H1 (cell line): ENCODE results near the gene GAST. TPM values are rescaled to one million over a fixed set of nuclear protein-coding genes. Genes with fewer than 3 reads are reported as not detected.
A peak's percentile ranks its signal among the peaks of the same experiment; 100 is the strongest.

Source experiments
- CTCF ChIA-PET: fragments of 300-600 bp; sonication (Branson Sonifier 250); formaldehyde crosslinking; loops from one replicate; lab custom pipeline; 2021; ENCODE audit not compliant: partially characterized antibody; lab: Charles Lee
- POLR2A ChIA-PET: fragments of 300-600 bp; sonication (Branson Sonifier 250); formaldehyde crosslinking; loops from one replicate; lab custom pipeline; 2021; ENCODE audit warnings: inconsistent platforms; ENCODE audit not compliant: partially characterized antibody; lab: Charles Lee
- DNase-seq, 2 experiments: peaks; one replicate each; pipeline versions ENCODE4 v3.0.0 to v3.0.0-alpha.2; 2010 to 2022; ENCODE audit warnings: low spot score in 2 of 2, low read depth in 1 of 2, mixed read lengths in 1 of 2
- FAIRE-seq: peaks from 2 replicates; lab custom pipeline; 2011; peaks lifted over from hg19 to GRCh38; lab: Jason Lieb, UNC
- H2AFZ ChIP-seq: 2 replicates; pipeline ENCODE4 v1.8.1; 2012; ENCODE audit warnings: low read length, inconsistent platforms
- H2AK5ac ChIP-seq: 2 replicates; pipeline ENCODE4 v1.6.1; 2013; ENCODE audit warnings: low read depth, low read length
- H2BK120ac ChIP-seq: replicated peaks from 2 replicates; pipeline ENCODE3; 2013; ENCODE audit warnings: low read depth, low read length, inconsistent platforms
- H2BK12ac ChIP-seq: 2 replicates; pipeline ENCODE4 v1.6.1; 2013; ENCODE audit warnings: low read depth, low read length
- H2BK15ac ChIP-seq: 2 replicates; pipeline ENCODE4 v1.6.1; 2013; ENCODE audit warnings: low read length
- H2BK20ac ChIP-seq: 2 replicates; pipeline ENCODE4 v1.6.1; 2013; ENCODE audit warnings: low read length
- H2BK5ac ChIP-seq: 2 replicates; pipeline ENCODE4 v1.6.1; 2013; ENCODE audit warnings: low read depth, low read length
- H3K14ac ChIP-seq: 2 replicates; pipeline ENCODE4 v1.6.1; 2013; ENCODE audit warnings: inconsistent platforms; ENCODE audit not compliant: insufficient read length
- H3K18ac ChIP-seq: 2 replicates; pipeline ENCODE4 v1.6.1; 2013; ENCODE audit warnings: low read length; ENCODE audit errors: extremely low read depth
- H3K23ac ChIP-seq: 2 replicates; pipeline ENCODE4 v1.6.1; 2013; ENCODE audit warnings: inconsistent platforms; ENCODE audit not compliant: insufficient read length
- H3K23me2 ChIP-seq: 2 replicates; pipeline ENCODE4 v1.6.1; 2013; ENCODE audit warnings: low read depth, low read length
- H3K27ac ChIP-seq: 2 replicates; pipeline ENCODE4 v1.6.1; 2011; ENCODE audit warnings: low read depth, low read length, inconsistent platforms
- H3K27me3 ChIP-seq, 4 experiments: replicated peaks in 1 of 4; 1 replicate in 1 of 4; 2 replicates in 3 of 4; pipeline versions ENCODE4 v1.6.1 to v1.8.1; 2011 to 2013; ENCODE audit warnings: low read length in 3 of 4, mild to moderate bottlenecking in 3 of 4, inconsistent platforms in 2 of 4, mixed read lengths in 2 of 4, moderate library complexity in 1 of 4; ENCODE audit not compliant: control insufficient read depth in 3 of 4, insufficient read depth in 3 of 4; ENCODE audit errors: extremely low read depth in 1 of 4
- H3K36me3 ChIP-seq, 4 experiments: 2 replicates each; pipeline versions ENCODE4 v1.6.1 to v1.8.1; 2011 to 2013; ENCODE audit warnings: mild to moderate bottlenecking in 4 of 4, low read length in 3 of 4, moderate library complexity in 2 of 4, control low read depth in 1 of 4, inconsistent platforms in 1 of 4; ENCODE audit not compliant: insufficient read depth in 4 of 4, control insufficient read depth in 2 of 4
- H3K4ac ChIP-seq: replicated peaks from 2 replicates; pipeline ENCODE3; 2013; ENCODE audit warnings: low read length, low read depth, mixed read lengths, inconsistent platforms; ENCODE audit not compliant: insufficient read length
- H3K4me1 ChIP-seq, 4 experiments: replicated peaks in 1 of 4; 1 replicate in 1 of 4; 2 replicates in 3 of 4; pipeline versions ENCODE4 v1.6.1 to v1.8.1; 2011 to 2013; ENCODE audit warnings: low read length in 3 of 4, inconsistent platforms in 2 of 4, mixed read lengths in 1 of 4; ENCODE audit not compliant: insufficient read depth in 4 of 4, control insufficient read depth in 3 of 4
- H3K4me2 ChIP-seq, 2 experiments: 2 replicates each; pipeline versions ENCODE4 v1.6.1 to v1.8.1; 2011 to 2013; ENCODE audit warnings: low read depth in 2 of 2, low read length in 2 of 2, control low read depth in 1 of 2, inconsistent platforms in 1 of 2, mild to moderate bottlenecking in 1 of 2; ENCODE audit not compliant: insufficient read depth in 1 of 2
- H3K4me3 ChIP-seq, 4 experiments: fragments of 200-600, 300-600 bp in 1 of 4; sonication (generic), shearing (Covaris generic), sonication (Bioruptor Twin) in 1 of 4; 2 replicates each; pipeline versions ENCODE4 v1.5.1 to v1.8.1; 2011 to 2016; ENCODE audit warnings: low read length in 4 of 4, low read depth in 3 of 4, control low read depth in 2 of 4, inconsistent platforms in 2 of 4, mild to moderate bottlenecking in 2 of 4, mixed read lengths in 1 of 4, moderate library complexity in 1 of 4; ENCODE audit not compliant: insufficient read depth in 2 of 4; ENCODE audit errors: extremely low read depth in 1 of 4
- H3K56ac ChIP-seq: replicated peaks from 2 replicates; pipeline ENCODE3; 2013; ENCODE audit warnings: low read depth, mild to moderate bottlenecking, mixed read lengths, low read length, inconsistent platforms; ENCODE audit not compliant: insufficient read length
- H3K79me1 ChIP-seq: 2 replicates; pipeline ENCODE4 v1.6.1; 2013; ENCODE audit warnings: low read depth, low read length, control low read depth
- H3K79me2 ChIP-seq, 2 experiments: 2 replicates each; pipeline versions ENCODE4 v1.6.1 to v1.8.1; 2012 to 2013; ENCODE audit warnings: low read length in 2 of 2, mild to moderate bottlenecking in 2 of 2, inconsistent platforms in 1 of 2; ENCODE audit not compliant: insufficient read depth in 2 of 2, control insufficient read depth in 1 of 2
- H3K9ac ChIP-seq, 4 experiments: replicated peaks in 1 of 4; 1 replicate in 1 of 4; 2 replicates in 3 of 4; pipeline versions ENCODE4 v1.6.1 to v1.8.1; 2011 to 2013; ENCODE audit warnings: low read depth in 3 of 4, low read length in 3 of 4, control low read depth in 2 of 4, mild to moderate bottlenecking in 2 of 4, moderate library complexity in 2 of 4, inconsistent platforms in 1 of 4; ENCODE audit errors: extremely low read depth in 1 of 4
- H3K9me3 ChIP-seq, 2 experiments: 2 replicates each; pipeline versions ENCODE4 v1.6.1 to v1.8.1; 2012 to 2013; ENCODE audit warnings: mild to moderate bottlenecking in 2 of 2, moderate library complexity in 2 of 2, control low read depth in 1 of 2, inconsistent platforms in 1 of 2, low read depth in 1 of 2, low read length in 1 of 2, mixed read lengths in 1 of 2; ENCODE audit not compliant: insufficient read depth in 2 of 2
- H4K20me1 ChIP-seq, 2 experiments: replicated peaks in 1 of 2; 2 replicates each; pipeline versions ENCODE3 to v1.8.1; 2011 to 2013; ENCODE audit warnings: inconsistent platforms in 2 of 2, low read length in 2 of 2, mild to moderate bottlenecking in 1 of 2; ENCODE audit not compliant: insufficient read depth in 2 of 2, control insufficient read depth in 1 of 2
- H4K5ac ChIP-seq: 2 replicates; pipeline ENCODE4 v1.6.1; 2013; ENCODE audit warnings: low read length, low read depth, mixed read lengths, inconsistent platforms; ENCODE audit not compliant: insufficient read length
- H4K8ac ChIP-seq: 2 replicates; pipeline ENCODE4 v1.8.0; 2013; ENCODE audit warnings: mild to moderate bottlenecking, moderate library complexity, low read length, inconsistent platforms; ENCODE audit not compliant: insufficient read depth; ENCODE audit errors: extremely low read depth
- H4K91ac ChIP-seq: replicated peaks from 2 replicates; pipeline ENCODE3; 2013; ENCODE audit warnings: low read length, mixed read lengths, inconsistent platforms; ENCODE audit not compliant: insufficient read length
- CHD1 ChIP-seq: IDR thresholded peaks from 2 replicates; pipeline ENCODE4 v1.6.1; 2012; ENCODE audit warnings: low read depth, low read length, improper control_type of control experiment
- CHD2 ChIP-seq: IDR thresholded peaks from 2 replicates; pipeline ENCODE4 v1.6.1; 2012; ENCODE audit warnings: low read length, improper control_type of control experiment
- E2F6 ChIP-seq: IDR thresholded peaks from 2 replicates; pipeline ENCODE4 v1.6.1; 2012; ENCODE audit warnings: inconsistent platforms
- POLR2AphosphoS5 ChIP-seq: IDR thresholded peaks from 2 replicates; pipeline ENCODE4 v1.6.1; 2011; ENCODE audit warnings: low read depth, low read length
- SAP30 ChIP-seq: fragments of 300-600 bp; sonication (generic); IDR thresholded peaks from 2 replicates; pipeline ENCODE4 v1.7.1; 2012; ENCODE audit warnings: low read length, moderate library complexity, mild to moderate bottlenecking, inconsistent platforms; ENCODE audit not compliant: insufficient read depth, insufficient replicate concordance
- SIX5 ChIP-seq: IDR thresholded peaks from 2 replicates; pipeline ENCODE4 v1.6.1; 2011; ENCODE audit warnings: mild to moderate bottlenecking, low read depth, low read length
- TAF7 ChIP-seq: optimal IDR thresholded peaks from 2 replicates; pipeline ENCODE3; 2011; ENCODE audit warnings: low read depth, mild to moderate bottlenecking, inconsistent platforms, low read length, moderate library complexity, borderline replicate concordance
- WGBS, 2 experiments: shearing (Covaris generic) in 1 of 2; methylation state at CpG; one replicate each; pipeline versions ENCODE4 v1.1.6 to v1.1.7; 2013 to 2015; ENCODE audit warnings: low lambda C conversion rate in 2 of 2, mixed read lengths in 2 of 2, inconsistent platforms in 1 of 2, low coverage in 1 of 2, missing lambda C conversion rate in 1 of 2; ENCODE audit not compliant: insufficient replicate concordance in 2 of 2, insufficient coverage in 1 of 2, insufficient read length in 1 of 2; ENCODE audit errors: extremely low coverage in 1 of 2, missing lambda C conversion rate in 1 of 2; 5-methylcytosine and 5-hydroxymethylcytosine counted together
- polyA plus RNA-seq, 7 experiments: library from polyadenylated mRNA; depleted of rRNA in 3 of 7; stranded (reverse) in 5 of 7; unstranded in 2 of 7; fragments of >200 nt in 5 of 7; fragments of 200-250 nt in 2 of 7; gene quantifications; 1 replicate in 5 of 7; 2 replicates in 1 of 7; 4 replicates in 1 of 7; pipeline versions ENCODE4 v1.2.1 to v1.2.3, GENCODE V29; 2011 to 2013; ENCODE audit warnings: missing spikeins in 2 of 7, mixed read lengths in 2 of 7
- total RNA-seq: library from RNA; stranded (reverse); fragmentation: NEBNext Ultra II Directional; extraction: Animal tissue kit (Norgen Biotek cat#: 25700); gene quantifications from 2 replicates; pipeline ENCODE4 v1.2.1, GENCODE V29; 2021

Gene GAST
- total and polyA plus RNA-seq, 2 of the 8 experiments (the other 6 are each of a cell fraction or from before 2014, with no cell fraction given) = not detected

- 85% methylated on average over 2 of the region's 2 CpGs; no CpG with 5 or more reads in 1 of the 2 experiments for WGBS, 2 experiments
- FAIRE-seq (no peak), DNase-seq (no peak)
- peaks cover 27 to 50% (median 43%) of the 10 kb centered on the region in 4 experiments for H3K36me3 ChIP-seq
- no peak overlapping the region for H3K27ac ChIP-seq
- no peak overlapping the region for H4K91ac ChIP-seq
- H3K4me2 ChIP-seq = peak overlapping the region; percentile 80 to 83; a peak in 3 of 4 replicates
- H4K8ac ChIP-seq = no peak overlapping the region
- H3K14ac ChIP-seq = no peak overlapping the region
- H3K9me3 ChIP-seq = no peaks in the 10 kb centered on the region
- no peak overlapping the region for H2AK5ac ChIP-seq
- no peaks in the 10 kb centered on the region for H3K79me1 ChIP-seq
- CTCF ChIA-PET = interaction anchor here (0.9 to 4.3 kb wide), 13 partner anchors 12 to 833 kb away, joined by 3 to 22 read pairs (median 4); partner anchors contain the start of genes GAST and JUP
- no peak overlapping the region for H2BK120ac ChIP-seq
- no peak overlapping the region for H2BK20ac ChIP-seq
- no peak overlapping the region for H3K4ac ChIP-seq
- H3K18ac ChIP-seq = no peak overlapping the region
- H3K79me2 ChIP-seq = peaks cover 0 to 16% of the 10 kb centered on the region in 2 experiments; a peak in 3 of 4 replicates
- peaks cover 7% of the 10 kb centered on the region for H3K23me2 ChIP-seq
- peaks cover 0 to 3% (median 2%) of the 10 kb centered on the region in 4 experiments; a peak in 4 of 7 replicates for H3K4me1 ChIP-seq
- peak overlapping the region in 3 of 4 experiments; percentile 92 to 99 (median 96); a peak in 5 of 8 replicates for H3K4me3 ChIP-seq
- no peak overlapping the region for H2AFZ ChIP-seq
- POLR2A ChIA-PET = interaction anchor here (0.5 to 9.3 kb wide), 28 partner anchors 11 to 1057 kb away, joined by 3 to 378 read pairs (median 5); partner anchors contain the start of genes ACLY, FKBP10, GAST and HAP1
- no peak overlapping the region for H2BK12ac ChIP-seq
- no peak overlapping the region for H3K56ac ChIP-seq
- peaks cover 10 to 20% of the 10 kb centered on the region in 2 experiments for H4K20me1 ChIP-seq
- no peak overlapping the region for H3K9ac ChIP-seq
- H3K27me3 ChIP-seq = no peaks in the 10 kb centered on the region
- H2BK15ac ChIP-seq = no peak overlapping the region
- no peak overlapping the region for H4K5ac ChIP-seq
- H2BK5ac ChIP-seq = no peak overlapping the region
- no peak overlapping the region for H3K23ac ChIP-seq
- TF ChIP-seq SIX5 (no peak), SAP30 (no peak), POLR2AphosphoS5 (no peak), CHD2 (no peak), TAF7 (no peak), E2F6 (no peak), CHD1 (no peak)
Measured at GRCh38 chr17:41690497-41690896, 21.6 kb upstream of the GAST start.
